GM19351 (cell line): ENCODE measurements around the gene PHGDH.

Experiments
- ATAC-seq: cut with Tn5 transposase; IDR thresholded peaks from one replicate; pipeline ENCODE4 v1.9.1; 2021; ENCODE audit warnings: mild to moderate bottlenecking, moderate library complexity; ENCODE audit not compliant: unreplicated experiment

The PHGDH gene

GRCh38 chr1:119752592-119752991, 40.9 kb downstream of the PHGDH start:
- no peak for ATAC-seq

- ATAC-seq: no peak
Observed at GRCh38 chr1:119758584-119758983, 46.9 kb downstream of the PHGDH start.

DNA sequence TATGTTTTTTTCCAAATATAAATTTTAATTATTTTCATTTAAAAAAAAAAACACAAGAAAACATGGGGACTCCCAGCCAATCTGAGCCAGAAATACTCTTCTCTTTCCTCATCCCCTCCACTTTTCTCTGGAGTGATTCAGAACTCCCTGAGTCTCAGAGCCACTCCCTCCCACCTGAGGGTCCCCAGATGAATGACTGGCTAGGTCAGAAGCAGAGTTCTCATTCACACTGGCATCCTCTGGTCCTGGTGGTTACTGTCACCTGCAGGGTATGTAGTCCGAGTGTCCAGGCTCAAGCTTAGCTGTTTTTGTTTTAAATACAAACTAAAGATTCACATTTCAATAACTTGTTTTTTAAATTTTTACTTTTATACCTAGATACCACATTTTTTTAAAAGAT, 50.7 kb downstream of the PHGDH start:
- ATAC-seq: no peak

DNA sequence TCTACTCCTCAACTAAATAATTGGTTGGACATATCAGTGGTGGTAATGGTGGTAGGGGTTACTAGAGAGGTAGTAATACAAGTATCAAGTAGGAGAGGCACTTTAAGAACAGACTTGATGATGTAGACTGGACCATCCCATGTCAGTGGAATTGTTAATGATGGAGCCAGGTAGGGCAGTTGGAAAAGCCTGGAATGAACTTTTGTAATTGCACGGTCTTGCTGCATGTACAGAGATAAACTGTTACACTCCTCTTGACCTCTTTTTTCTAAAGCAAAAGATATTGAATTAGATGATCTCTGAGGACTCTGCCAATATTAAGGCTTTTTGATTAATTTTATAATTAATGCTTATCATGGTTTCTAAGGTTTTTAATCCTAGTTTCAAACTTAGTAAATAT, 51.2 kb downstream of the PHGDH start:
- ATAC-seq: no peak

GRCh38 chr1:119764220-119764619, 52.5 kb downstream of the PHGDH start:
- ATAC-seq: no peak

GRCh38 chr1:119766374-119766794, 54.6 kb downstream of the PHGDH start:
- ATAC-seq: no peak

DNA sequence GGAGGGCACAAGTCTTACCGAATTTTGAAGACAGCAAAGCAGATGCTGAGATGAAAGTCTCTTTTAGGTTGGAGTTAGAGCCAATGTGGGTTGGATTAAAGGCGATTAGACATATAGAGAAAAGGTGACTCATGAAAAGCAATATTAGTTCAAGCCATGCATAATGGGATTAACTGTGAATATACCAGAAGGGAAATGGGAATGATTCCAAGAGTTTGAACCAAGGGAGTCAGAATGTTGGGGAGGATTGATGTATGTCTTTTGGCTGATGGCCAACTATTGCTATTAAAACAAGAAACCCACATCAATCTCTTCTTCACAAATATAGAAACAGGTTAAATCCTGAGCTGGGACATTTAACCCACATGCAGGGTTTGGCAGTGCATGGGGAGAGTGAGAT, 55.8 kb downstream of the PHGDH start:
- no peak for ATAC-seq

DNA sequence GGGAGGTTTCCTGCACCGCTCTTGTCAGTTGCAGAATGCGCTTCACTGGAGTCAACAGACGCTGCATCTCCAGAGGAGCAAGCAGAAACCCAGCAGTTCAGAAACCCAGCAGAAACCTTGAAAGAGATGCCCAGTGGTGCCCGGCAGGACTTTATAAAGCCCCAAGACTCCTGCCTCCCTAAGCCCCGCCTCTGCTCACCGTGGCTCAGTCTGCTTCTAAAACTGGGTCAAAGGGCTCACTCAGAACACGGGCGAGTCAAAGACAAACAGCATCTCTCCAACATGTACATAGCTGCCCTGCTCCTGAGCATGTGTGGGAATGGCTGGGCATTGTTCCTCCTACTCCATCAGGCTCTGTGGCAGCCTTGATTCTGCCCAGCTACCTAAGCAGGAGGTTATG, 57.0 kb downstream of the PHGDH start, which contains the start of gene HMGCS2:
Gene HMGCS2 (minus strand): TSS at position 128 of the 400 bp plus-strand sequence. CDS start 61 bp downstream, at position 67.
- no peak for ATAC-seq

GRCh38 chr1:119771016-119771415, 59.3 kb downstream of the PHGDH start:
- no peak for ATAC-seq

GRCh38 chr1:119771770-119772169, 60.0 kb downstream of the PHGDH start:
- ATAC-seq: no peak

DNA sequence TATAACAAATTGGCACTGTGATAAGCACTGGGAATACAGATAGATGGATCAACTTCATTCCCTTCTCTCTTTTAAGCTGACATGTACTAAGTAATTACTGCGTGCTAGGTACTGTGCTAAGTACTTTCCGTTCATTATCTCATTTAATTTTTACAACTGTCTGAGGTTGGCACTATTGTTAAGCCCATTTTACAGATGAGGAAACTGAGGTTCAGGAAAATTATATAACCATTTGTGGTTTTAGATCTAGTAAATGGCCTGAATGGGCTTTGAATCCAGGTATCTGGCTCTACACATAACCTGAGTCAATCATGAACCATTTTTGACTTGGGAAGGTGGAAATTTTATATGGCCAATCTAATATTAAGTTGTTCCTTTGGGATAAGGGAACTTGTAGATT, 60.6 kb downstream of the PHGDH start:
- no peak for ATAC-seq

DNA sequence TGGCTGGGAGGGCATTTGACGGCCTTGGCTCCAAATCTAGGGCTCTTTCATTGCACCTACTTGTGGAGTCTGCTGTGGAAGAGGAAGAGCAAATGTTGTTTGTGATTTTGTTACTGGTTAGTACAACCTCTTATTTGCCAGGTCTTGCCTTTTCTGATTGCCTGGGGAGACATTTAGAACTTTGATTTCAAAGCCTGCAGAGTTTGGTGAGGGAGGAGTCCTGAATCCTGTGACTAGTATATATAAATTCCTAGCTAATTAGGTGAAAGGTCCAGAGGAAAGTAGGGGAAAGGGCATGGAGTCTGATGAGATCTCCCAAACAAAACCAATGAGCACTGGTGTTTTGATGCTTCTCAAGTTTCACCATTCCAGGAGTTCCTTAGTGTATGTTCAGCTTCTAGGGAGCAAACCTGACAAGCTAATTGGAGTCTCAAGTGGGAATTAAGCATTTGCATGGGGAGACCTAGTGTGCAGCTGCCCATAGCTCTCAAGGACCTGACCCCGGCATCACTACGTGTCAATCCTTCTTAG, 62.0 kb downstream of the PHGDH start:
- no peak for ATAC-seq

DNA sequence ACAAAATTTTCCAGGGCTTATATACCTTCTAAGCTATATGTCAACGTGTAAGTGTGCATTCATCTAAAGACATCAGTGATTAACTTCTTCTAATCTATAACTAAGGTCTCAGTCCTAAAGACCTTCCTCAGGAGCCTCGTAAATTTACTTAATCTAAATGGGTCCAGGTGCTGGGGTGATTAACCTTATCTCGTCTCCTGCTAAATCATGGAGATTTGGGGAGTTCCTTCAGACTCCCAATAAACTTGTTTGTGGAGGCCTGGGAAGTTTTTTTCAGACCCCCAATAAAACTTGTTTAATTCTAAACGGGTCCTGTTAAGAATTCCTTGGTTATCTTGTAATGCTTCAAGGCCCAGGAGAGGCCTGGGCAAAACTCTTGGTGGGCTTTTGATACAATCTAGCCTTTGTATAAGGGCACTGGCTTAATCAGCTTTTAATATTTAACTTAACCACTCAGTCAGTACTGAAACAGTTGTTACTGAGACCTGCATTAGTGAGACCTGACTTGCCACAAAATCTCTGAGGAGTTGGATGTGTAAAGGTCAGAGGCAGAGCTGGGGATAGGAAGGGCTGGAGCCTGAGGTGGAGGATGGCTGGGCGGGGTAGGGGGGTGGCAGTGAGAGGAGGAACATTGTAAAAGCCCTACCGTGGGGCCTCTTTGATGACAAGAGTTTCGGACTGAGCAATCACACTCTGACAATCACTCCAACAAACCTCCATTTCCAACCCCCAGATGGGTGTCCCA, 63.2 kb downstream of the PHGDH start:
- ATAC-seq: no peak

- ATAC-seq: no peak
Observed at GRCh38 chr1:119778359-119778758, 66.6 kb downstream of the PHGDH start.

- no peak for ATAC-seq
Observed at GRCh38 chr1:119778886-119779560, 67.3 kb downstream of the PHGDH start.

DNA sequence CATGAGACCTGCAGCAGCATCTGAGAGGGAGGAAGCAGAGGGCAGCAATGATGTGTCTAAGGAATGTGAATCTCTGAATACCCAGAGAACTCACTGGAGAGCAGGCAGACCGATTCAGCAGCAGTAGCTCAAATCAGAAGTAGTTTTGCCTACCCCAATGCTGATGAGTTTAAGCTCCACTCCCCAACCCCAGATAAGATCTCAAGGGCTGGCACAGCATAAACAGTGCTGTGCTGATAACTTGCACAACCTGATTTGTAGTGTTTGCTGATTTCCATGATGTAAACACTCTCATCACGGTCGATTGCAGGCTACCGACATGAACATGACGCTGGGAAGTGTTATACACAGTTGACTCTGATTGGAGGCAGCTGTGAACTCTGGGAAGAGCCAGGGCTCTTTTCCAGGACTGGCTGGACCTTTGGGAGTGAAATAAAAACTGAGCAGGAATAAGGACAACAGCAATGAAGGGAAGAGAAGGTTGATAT, 68.2 kb downstream of the PHGDH start:
- no peak for ATAC-seq

GRCh38 chr1:119781434-119782210, 69.9 kb downstream of the PHGDH start:
- ATAC-seq: no peak

- ATAC-seq: no peak
Observed at GRCh38 chr1:119782631-119783325, 71.0 kb downstream of the PHGDH start.

GRCh38 chr1:119783354-119784185, 71.8 kb downstream of the PHGDH start:
- ATAC-seq: no peak
